ENCODE measurements around the gene RTN4R.
"Not testable (repeated sequence)": the region's sequence is repeated elsewhere in the genome, so short reads cannot be mapped to it uniquely, and the experiment has no call there.

The RTN4R gene

GRCh38 chr22:20315337-20316216 is 47.5 kb upstream of the RTN4R start:
- Histone ChIP-seq H3K4me3 (ENCODE audit: insufficient read depth in 1 of 2, low read depth in 1 of 2, low read length in 2 of 2) (peak overlapping the region in 1 of 2 experiments; percentile 5), H3K36me3 (ENCODE audit: control insufficient read depth in 1 of 2, insufficient read depth in 2 of 2, low read depth in 1 of 2, low read length in 2 of 2) (peaks cover 3 to 22% of the 10 kb centered on the region in 2 experiments), H3K9me3 (ENCODE audit: control insufficient read depth, low read length) (no peaks in the 10 kb centered on the region), H3K27ac (ENCODE audit: low read length, poor library complexity, severe bottlenecking) (no peak overlapping the region), H3K9ac (ENCODE audit: low read length) (no peak overlapping the region), H3K14ac (ENCODE audit: low read length in 2 of 2) (peak overlapping the region in 1 of 2 experiments; percentile 28), H3K18ac (ENCODE audit: low read depth in 1 of 2, low read length in 2 of 2) (no peak overlapping the region), H3K27me3 (ENCODE audit: control insufficient read depth in 1 of 2, insufficient read depth in 1 of 2, low read length in 2 of 2) (no peaks in the 10 kb centered on the region), H2BK120ac (ENCODE audit: low read depth, low read length) (peak overlapping the region; percentile 34), H2BK12ac (ENCODE audit: low read length in 2 of 2) (no peak overlapping the region), H2BK15ac (ENCODE audit: low read depth, poor library complexity, severe bottlenecking) (no peak overlapping the region), H3K79me1 (replicated peaks; ENCODE audit: low read length, poor library complexity, severe bottlenecking) (peaks cover 28% of the 10 kb centered on the region), H3K23ac (ENCODE audit: low read length in 2 of 2) (no peak overlapping the region), H4K91ac (ENCODE audit: low read length) (peak overlapping the region; percentile 39), H2BK5ac (ENCODE audit: low read depth, low read length, poor library complexity, severe bottlenecking) (no peak overlapping the region), H4K8ac (ENCODE audit: low read length) (no peak overlapping the region), H3K4me1 (ENCODE audit: control insufficient read depth, insufficient read depth, low read depth, low read length) (peaks cover 21% of the 10 kb centered on the region), H2AK5ac (ENCODE audit: low read length, severe bottlenecking) (no peak overlapping the region), H3K4me2 (ENCODE audit: low read length, poor library complexity, severe bottlenecking) (no peak overlapping the region), H2AFZ (ENCODE audit: low read depth, low read length) (no peak overlapping the region), H3K4ac (ENCODE audit: low read depth in 1 of 2, low read length in 2 of 2) (no peak overlapping the region)
- WGBS: 94% methylated on average over 24 of the region's 25 CpGs
- DNase-seq: no peak

DNA sequence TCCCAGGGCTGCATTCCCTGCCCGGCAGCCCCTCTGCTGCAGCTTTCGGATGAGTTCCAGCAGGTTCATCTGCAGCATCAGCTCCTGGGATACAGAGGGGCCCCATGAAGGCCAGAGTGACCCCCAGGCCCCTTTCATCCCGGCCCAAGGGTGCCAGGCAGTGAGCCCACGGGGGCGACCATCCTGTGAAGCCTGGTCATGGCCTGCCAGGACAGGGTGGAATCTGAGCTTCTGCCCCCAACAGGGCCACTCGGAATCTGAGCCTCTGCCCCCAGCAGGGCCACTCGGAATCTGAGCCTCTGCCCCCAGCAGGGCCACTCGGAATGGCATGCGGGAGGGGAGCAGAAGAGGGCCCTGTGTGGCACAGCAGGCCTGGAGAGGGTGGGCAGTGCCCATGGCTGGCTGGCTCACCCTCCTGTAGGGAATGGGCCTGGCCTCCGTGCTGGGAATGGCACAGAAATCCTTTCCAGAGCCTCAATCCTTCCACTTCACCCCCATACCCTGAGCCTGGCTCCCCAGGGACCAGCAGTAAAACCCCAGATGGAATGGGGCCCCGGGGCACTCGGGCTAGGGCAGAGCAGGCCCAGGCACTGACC is 46.7 kb upstream of the RTN4R start:
- not testable (repeated sequence) for H4K8ac ChIP-seq (ENCODE audit: low read length); H4K91ac ChIP-seq (ENCODE audit: low read length); H2BK12ac ChIP-seq (ENCODE audit: low read length in 2 of 2); H2AFZ ChIP-seq (ENCODE audit: low read depth, low read length); H3K4me3 ChIP-seq (ENCODE audit: insufficient read depth in 1 of 2, low read depth in 1 of 2, low read length in 2 of 2); H3K27me3 ChIP-seq (ENCODE audit: control insufficient read depth in 1 of 2, insufficient read depth in 1 of 2, low read length in 2 of 2); H2BK15ac ChIP-seq (ENCODE audit: low read depth, poor library complexity, severe bottlenecking); H3K27ac ChIP-seq (ENCODE audit: low read length, poor library complexity, severe bottlenecking); H3K23ac ChIP-seq (ENCODE audit: low read length in 2 of 2); H2BK120ac ChIP-seq (ENCODE audit: low read depth, low read length); DNase-seq; H2AK5ac ChIP-seq (ENCODE audit: low read length, severe bottlenecking); H3K4me2 ChIP-seq (ENCODE audit: low read length, poor library complexity, severe bottlenecking); H3K14ac ChIP-seq (ENCODE audit: low read length in 2 of 2); H3K9ac ChIP-seq (ENCODE audit: low read length); H3K4ac ChIP-seq (ENCODE audit: low read depth in 1 of 2, low read length in 2 of 2); H3K9me3 ChIP-seq (ENCODE audit: control insufficient read depth, low read length); H3K18ac ChIP-seq (ENCODE audit: low read depth in 1 of 2, low read length in 2 of 2); H2BK5ac ChIP-seq (ENCODE audit: low read depth, low read length, poor library complexity, severe bottlenecking)
- Histone ChIP-seq H3K4me1 (ENCODE audit: control insufficient read depth, insufficient read depth, low read depth, low read length) (peaks cover 24% of the 10 kb centered on the region), H3K79me1 (replicated peaks; ENCODE audit: low read length, poor library complexity, severe bottlenecking) (peaks cover 23% of the 10 kb centered on the region), H3K36me3 (ENCODE audit: control insufficient read depth in 1 of 2, insufficient read depth in 2 of 2, low read depth in 1 of 2, low read length in 2 of 2) (peaks cover 3 to 22% of the 10 kb centered on the region in 2 experiments)
- WGBS: 91% methylated on average over 12 of the region's 12 CpGs

DNA sequence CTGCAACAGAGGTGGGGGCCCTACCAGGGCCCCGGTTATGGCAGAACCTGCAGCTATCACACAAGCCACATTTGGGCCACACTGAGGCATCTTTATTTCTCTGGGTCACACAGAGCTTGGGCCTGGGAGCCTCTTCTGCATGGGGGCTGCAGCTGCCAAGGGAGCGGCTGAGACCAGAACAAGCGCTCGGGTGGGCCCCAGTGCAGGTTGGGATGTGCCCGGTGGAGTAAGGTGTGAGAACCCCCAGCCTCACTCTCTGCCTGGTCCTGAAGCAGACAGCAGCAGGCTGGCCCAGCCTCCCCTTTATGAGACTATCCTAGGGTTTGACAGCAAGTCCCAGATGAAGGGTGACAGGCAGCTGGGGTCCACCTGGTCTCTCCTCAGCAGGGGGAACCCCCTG is 46.1 kb upstream of the RTN4R start:
- H3K18ac ChIP-seq (ENCODE audit: low read depth in 1 of 2, low read length in 2 of 2); H2BK5ac ChIP-seq (ENCODE audit: low read depth, low read length, poor library complexity, severe bottlenecking); H2AFZ ChIP-seq (ENCODE audit: low read depth, low read length); H3K4ac ChIP-seq (ENCODE audit: low read depth in 1 of 2, low read length in 2 of 2); H4K8ac ChIP-seq (ENCODE audit: low read length); H3K4me3 ChIP-seq (ENCODE audit: insufficient read depth in 1 of 2, low read depth in 1 of 2, low read length in 2 of 2); H2BK12ac ChIP-seq (ENCODE audit: low read length in 2 of 2); H4K91ac ChIP-seq (ENCODE audit: low read length); H2BK15ac ChIP-seq (ENCODE audit: low read depth, poor library complexity, severe bottlenecking); DNase-seq; H3K9ac ChIP-seq (ENCODE audit: low read length); H3K27ac ChIP-seq (ENCODE audit: low read length, poor library complexity, severe bottlenecking); H3K9me3 ChIP-seq (ENCODE audit: control insufficient read depth, low read length); H2AK5ac ChIP-seq (ENCODE audit: low read length, severe bottlenecking); H3K14ac ChIP-seq (ENCODE audit: low read length in 2 of 2); H3K23ac ChIP-seq (ENCODE audit: low read length in 2 of 2); H3K4me2 ChIP-seq (ENCODE audit: low read length, poor library complexity, severe bottlenecking); H3K27me3 ChIP-seq (ENCODE audit: control insufficient read depth in 1 of 2, insufficient read depth in 1 of 2, low read length in 2 of 2); H2BK120ac ChIP-seq (ENCODE audit: low read depth, low read length): not testable (repeated sequence)
- peaks cover 24% of the 10 kb centered on the region for H3K4me1 ChIP-seq (ENCODE audit: control insufficient read depth, insufficient read depth, low read depth, low read length)
- H3K79me1 ChIP-seq (replicated peaks; ENCODE audit: low read length, poor library complexity, severe bottlenecking): peaks cover 23% of the 10 kb centered on the region
- no CpG with 5 or more reads among the region's 5 CpGs for WGBS
- peaks cover 3 to 22% of the 10 kb centered on the region in 2 experiments for H3K36me3 ChIP-seq (ENCODE audit: control insufficient read depth in 1 of 2, insufficient read depth in 2 of 2, low read depth in 1 of 2, low read length in 2 of 2)

- not testable (repeated sequence) for H2AK5ac ChIP-seq (ENCODE audit: low read length, severe bottlenecking); H2BK120ac ChIP-seq (ENCODE audit: low read depth, low read length); H3K27ac ChIP-seq (ENCODE audit: low read length, poor library complexity, severe bottlenecking); H3K4me3 ChIP-seq (ENCODE audit: insufficient read depth in 1 of 2, low read depth in 1 of 2, low read length in 2 of 2); H4K8ac ChIP-seq (ENCODE audit: low read length); H2BK5ac ChIP-seq (ENCODE audit: low read depth, low read length, poor library complexity, severe bottlenecking); H3K4me2 ChIP-seq (ENCODE audit: low read length, poor library complexity, severe bottlenecking); H2BK15ac ChIP-seq (ENCODE audit: low read depth, poor library complexity, severe bottlenecking); H3K14ac ChIP-seq (ENCODE audit: low read length in 2 of 2); H2AFZ ChIP-seq (ENCODE audit: low read depth, low read length); H4K91ac ChIP-seq (ENCODE audit: low read length); H2BK12ac ChIP-seq (ENCODE audit: low read length in 2 of 2); H3K4ac ChIP-seq (ENCODE audit: low read depth in 1 of 2, low read length in 2 of 2); H3K23ac ChIP-seq (ENCODE audit: low read length in 2 of 2); H3K9me3 ChIP-seq (ENCODE audit: control insufficient read depth, low read length); H3K18ac ChIP-seq (ENCODE audit: low read depth in 1 of 2, low read length in 2 of 2); H3K9ac ChIP-seq (ENCODE audit: low read length); H3K27me3 ChIP-seq (ENCODE audit: control insufficient read depth in 1 of 2, insufficient read depth in 1 of 2, low read length in 2 of 2); DNase-seq
- Histone ChIP-seq H3K79me1 (replicated peaks; ENCODE audit: low read length, poor library complexity, severe bottlenecking) (peaks cover 21% of the 10 kb centered on the region), H3K36me3 (ENCODE audit: control insufficient read depth in 1 of 2, insufficient read depth in 2 of 2, low read depth in 1 of 2, low read length in 2 of 2) (peaks cover 3 to 22% of the 10 kb centered on the region in 2 experiments), H3K4me1 (ENCODE audit: control insufficient read depth, insufficient read depth, low read depth, low read length) (peaks cover 21% of the 10 kb centered on the region)
- 83% methylated on average over 6 of the region's 11 CpGs for WGBS
Measured at GRCh38 chr22:20313306-20314077, 45.4 kb upstream of the RTN4R start.

Measured in mesenchymal stem cell (in vitro differentiated cells and primary cell).